H1 (cell line): ENCODE data around the gene TBC1D3I. TPM values are rescaled to one million over a fixed set of nuclear protein-coding genes. Genes with fewer than 3 reads are reported as not detected.

Experiments
- CTCF ChIA-PET: fragments of 300-600 bp; sonication (Branson Sonifier 250); formaldehyde crosslinking; loops from one replicate; lab custom pipeline; 2021; ENCODE audit not compliant: partially characterized antibody; lab: Charles Lee
- POLR2A ChIA-PET: fragments of 300-600 bp; sonication (Branson Sonifier 250); formaldehyde crosslinking; loops from one replicate; lab custom pipeline; 2021; ENCODE audit warnings: inconsistent platforms; ENCODE audit not compliant: partially characterized antibody; lab: Charles Lee
- DNase-seq, 2 experiments: peaks; one replicate each; pipeline versions ENCODE4 v3.0.0 to v3.0.0-alpha.2; 2010 to 2022; ENCODE audit warnings: low spot score in 2 of 2, low read depth in 1 of 2, mixed read lengths in 1 of 2
- FAIRE-seq: peaks from 2 replicates; lab custom pipeline; 2011; peaks lifted over from hg19 to GRCh38; lab: Jason Lieb, UNC
- H2AFZ ChIP-seq: 2 replicates; pipeline ENCODE4 v1.8.1; 2012; ENCODE audit warnings: low read length, inconsistent platforms
- H2AK5ac ChIP-seq: 2 replicates; pipeline ENCODE4 v1.6.1; 2013; ENCODE audit warnings: low read depth, low read length
- H2BK120ac ChIP-seq: replicated peaks from 2 replicates; pipeline ENCODE3; 2013; ENCODE audit warnings: low read depth, low read length, inconsistent platforms
- H2BK12ac ChIP-seq: 2 replicates; pipeline ENCODE4 v1.6.1; 2013; ENCODE audit warnings: low read depth, low read length
- H2BK15ac ChIP-seq: 2 replicates; pipeline ENCODE4 v1.6.1; 2013; ENCODE audit warnings: low read length
- H2BK20ac ChIP-seq: 2 replicates; pipeline ENCODE4 v1.6.1; 2013; ENCODE audit warnings: low read length
- H2BK5ac ChIP-seq: 2 replicates; pipeline ENCODE4 v1.6.1; 2013; ENCODE audit warnings: low read depth, low read length
- H3K14ac ChIP-seq: 2 replicates; pipeline ENCODE4 v1.6.1; 2013; ENCODE audit warnings: inconsistent platforms; ENCODE audit not compliant: insufficient read length
- H3K18ac ChIP-seq: 2 replicates; pipeline ENCODE4 v1.6.1; 2013; ENCODE audit warnings: low read length; ENCODE audit errors: extremely low read depth
- H3K23ac ChIP-seq: 2 replicates; pipeline ENCODE4 v1.6.1; 2013; ENCODE audit warnings: inconsistent platforms; ENCODE audit not compliant: insufficient read length
- H3K23me2 ChIP-seq: 2 replicates; pipeline ENCODE4 v1.6.1; 2013; ENCODE audit warnings: low read depth, low read length
- H3K27ac ChIP-seq: 2 replicates; pipeline ENCODE4 v1.6.1; 2011; ENCODE audit warnings: low read depth, low read length, inconsistent platforms
- H3K27me3 ChIP-seq, 4 experiments: replicated peaks in 1 of 4; 1 replicate in 1 of 4; 2 replicates in 3 of 4; pipeline versions ENCODE4 v1.6.1 to v1.8.1; 2011 to 2013; ENCODE audit warnings: low read length in 3 of 4, mild to moderate bottlenecking in 3 of 4, inconsistent platforms in 2 of 4, mixed read lengths in 2 of 4, moderate library complexity in 1 of 4; ENCODE audit not compliant: control insufficient read depth in 3 of 4, insufficient read depth in 3 of 4; ENCODE audit errors: extremely low read depth in 1 of 4
- H3K36me3 ChIP-seq, 4 experiments: 2 replicates each; pipeline versions ENCODE4 v1.6.1 to v1.8.1; 2011 to 2013; ENCODE audit warnings: mild to moderate bottlenecking in 4 of 4, low read length in 3 of 4, moderate library complexity in 2 of 4, control low read depth in 1 of 4, inconsistent platforms in 1 of 4; ENCODE audit not compliant: insufficient read depth in 4 of 4, control insufficient read depth in 2 of 4
- H3K4ac ChIP-seq: replicated peaks from 2 replicates; pipeline ENCODE3; 2013; ENCODE audit warnings: low read length, low read depth, mixed read lengths, inconsistent platforms; ENCODE audit not compliant: insufficient read length
- H3K4me1 ChIP-seq, 4 experiments: replicated peaks in 1 of 4; 1 replicate in 1 of 4; 2 replicates in 3 of 4; pipeline versions ENCODE4 v1.6.1 to v1.8.1; 2011 to 2013; ENCODE audit warnings: low read length in 3 of 4, inconsistent platforms in 2 of 4, mixed read lengths in 1 of 4; ENCODE audit not compliant: insufficient read depth in 4 of 4, control insufficient read depth in 3 of 4
- H3K4me2 ChIP-seq, 2 experiments: 2 replicates each; pipeline versions ENCODE4 v1.6.1 to v1.8.1; 2011 to 2013; ENCODE audit warnings: low read depth in 2 of 2, low read length in 2 of 2, control low read depth in 1 of 2, inconsistent platforms in 1 of 2, mild to moderate bottlenecking in 1 of 2; ENCODE audit not compliant: insufficient read depth in 1 of 2
- H3K4me3 ChIP-seq, 4 experiments: fragments of 200-600, 300-600 bp in 1 of 4; sonication (generic), shearing (Covaris generic), sonication (Bioruptor Twin) in 1 of 4; 2 replicates each; pipeline versions ENCODE4 v1.5.1 to v1.8.1; 2011 to 2016; ENCODE audit warnings: low read length in 4 of 4, low read depth in 3 of 4, control low read depth in 2 of 4, inconsistent platforms in 2 of 4, mild to moderate bottlenecking in 2 of 4, mixed read lengths in 1 of 4, moderate library complexity in 1 of 4; ENCODE audit not compliant: insufficient read depth in 2 of 4; ENCODE audit errors: extremely low read depth in 1 of 4
- H3K56ac ChIP-seq: replicated peaks from 2 replicates; pipeline ENCODE3; 2013; ENCODE audit warnings: low read depth, mild to moderate bottlenecking, mixed read lengths, low read length, inconsistent platforms; ENCODE audit not compliant: insufficient read length
- H3K79me1 ChIP-seq: 2 replicates; pipeline ENCODE4 v1.6.1; 2013; ENCODE audit warnings: low read depth, low read length, control low read depth
- H3K79me2 ChIP-seq, 2 experiments: 2 replicates each; pipeline versions ENCODE4 v1.6.1 to v1.8.1; 2012 to 2013; ENCODE audit warnings: low read length in 2 of 2, mild to moderate bottlenecking in 2 of 2, inconsistent platforms in 1 of 2; ENCODE audit not compliant: insufficient read depth in 2 of 2, control insufficient read depth in 1 of 2
- H3K9ac ChIP-seq, 4 experiments: replicated peaks in 1 of 4; 1 replicate in 1 of 4; 2 replicates in 3 of 4; pipeline versions ENCODE4 v1.6.1 to v1.8.1; 2011 to 2013; ENCODE audit warnings: low read depth in 3 of 4, low read length in 3 of 4, control low read depth in 2 of 4, mild to moderate bottlenecking in 2 of 4, moderate library complexity in 2 of 4, inconsistent platforms in 1 of 4; ENCODE audit errors: extremely low read depth in 1 of 4
- H3K9me3 ChIP-seq, 2 experiments: 2 replicates each; pipeline versions ENCODE4 v1.6.1 to v1.8.1; 2012 to 2013; ENCODE audit warnings: mild to moderate bottlenecking in 2 of 2, moderate library complexity in 2 of 2, control low read depth in 1 of 2, inconsistent platforms in 1 of 2, low read depth in 1 of 2, low read length in 1 of 2, mixed read lengths in 1 of 2; ENCODE audit not compliant: insufficient read depth in 2 of 2
- H4K20me1 ChIP-seq, 2 experiments: replicated peaks in 1 of 2; 2 replicates each; pipeline versions ENCODE3 to v1.8.1; 2011 to 2013; ENCODE audit warnings: inconsistent platforms in 2 of 2, low read length in 2 of 2, mild to moderate bottlenecking in 1 of 2; ENCODE audit not compliant: insufficient read depth in 2 of 2, control insufficient read depth in 1 of 2
- H4K5ac ChIP-seq: 2 replicates; pipeline ENCODE4 v1.6.1; 2013; ENCODE audit warnings: low read length, low read depth, mixed read lengths, inconsistent platforms; ENCODE audit not compliant: insufficient read length
- H4K8ac ChIP-seq: 2 replicates; pipeline ENCODE4 v1.8.0; 2013; ENCODE audit warnings: mild to moderate bottlenecking, moderate library complexity, low read length, inconsistent platforms; ENCODE audit not compliant: insufficient read depth; ENCODE audit errors: extremely low read depth
- H4K91ac ChIP-seq: replicated peaks from 2 replicates; pipeline ENCODE3; 2013; ENCODE audit warnings: low read length, mixed read lengths, inconsistent platforms; ENCODE audit not compliant: insufficient read length
- CBX8 ChIP-seq: fragments of 300-800, 300-1000 bp; sonication (generic); IDR thresholded peaks from 2 replicates; pipeline ENCODE4 v1.7.1; 2016; ENCODE audit warnings: low read depth, low read length, borderline replicate concordance
- CHD1 ChIP-seq: IDR thresholded peaks from 2 replicates; pipeline ENCODE4 v1.6.1; 2012; ENCODE audit warnings: low read depth, low read length, improper control_type of control experiment
- CTBP2 ChIP-seq: IDR thresholded peaks from 2 replicates; pipeline ENCODE4 v1.7.0; 2011; ENCODE audit warnings: borderline replicate concordance, mild to moderate bottlenecking, moderate library complexity, mixed read lengths, low read length; ENCODE audit not compliant: insufficient read depth, insufficient read length
- GABPA ChIP-seq: IDR thresholded peaks from 2 replicates; pipeline ENCODE4 v1.6.1; 2011; ENCODE audit warnings: mild to moderate bottlenecking, low read length, moderate library complexity, borderline replicate concordance; ENCODE audit not compliant: insufficient read depth
- HDAC2 ChIP-seq, 2 experiments: fragments of 300-600 bp in 1 of 2; sonication (generic) in 1 of 2; IDR thresholded peaks; 2 replicates each; pipeline ENCODE4 v1.6.1; 2011 to 2012; ENCODE audit warnings: low read depth in 2 of 2, low read length in 2 of 2, mild to moderate bottlenecking in 2 of 2, moderate library complexity in 2 of 2, borderline replicate concordance in 1 of 2, inconsistent platforms in 1 of 2
- KDM4A ChIP-seq: IDR thresholded peaks from one replicate; pipeline ENCODE4 v1.7.1; 2012; ENCODE audit warnings: low read depth, mild to moderate bottlenecking, moderate library complexity, low read length, inconsistent platforms; ENCODE audit not compliant: severe bottlenecking
- KDM5A ChIP-seq: fragments of 200-600 bp; IDR thresholded peaks from 2 replicates; pipeline ENCODE4 v1.7.1; 2012; ENCODE audit warnings: mild to moderate bottlenecking, low read length, inconsistent platforms, mixed read lengths
- NRF1 ChIP-seq: IDR thresholded peaks from 2 replicates; pipeline ENCODE4 v1.6.1; 2011; ENCODE audit warnings: mild to moderate bottlenecking, low read depth, low read length, improper control_type of control experiment
- RAD21 ChIP-seq, 2 experiments: IDR thresholded peaks in 1 of 2; conservative IDR thresholded peaks in 1 of 2; 2 replicates each; pipeline ENCODE4 v1.6.1; 2011; ENCODE audit warnings: low read depth in 2 of 2, low read length in 2 of 2, improper control_type of control experiment in 1 of 2, inconsistent platforms in 1 of 2, mild to moderate bottlenecking in 1 of 2, moderate library complexity in 1 of 2
- RBBP5 ChIP-seq: IDR thresholded peaks from 2 replicates; pipeline ENCODE4 v1.7.1; 2012; ENCODE audit warnings: low read depth, mild to moderate bottlenecking, inconsistent platforms, low read length, moderate library complexity, borderline replicate concordance
- RNF2 ChIP-seq: fragments of 200-900, 300-1000 bp; sonication (generic); IDR thresholded peaks from 2 replicates; pipeline ENCODE4 v1.7.1; 2016; ENCODE audit warnings: borderline replicate concordance, low read depth, mild to moderate bottlenecking, antibody characterized with exemption, low read length; ENCODE audit not compliant: poor library complexity, severe bottlenecking; ENCODE audit errors: missing control alignments
- SP2 ChIP-seq: IDR thresholded peaks from 2 replicates; pipeline ENCODE4 v1.6.1; 2012; ENCODE audit warnings: mild to moderate bottlenecking, low read length, inconsistent platforms
- polyA plus RNA-seq, 7 experiments: library from polyadenylated mRNA; depleted of rRNA in 3 of 7; stranded (reverse) in 5 of 7; unstranded in 2 of 7; fragments of >200 nt in 5 of 7; fragments of 200-250 nt in 2 of 7; gene quantifications; 1 replicate in 5 of 7; 2 replicates in 1 of 7; 4 replicates in 1 of 7; pipeline versions ENCODE4 v1.2.1 to v1.2.3, GENCODE V29; 2011 to 2013; ENCODE audit warnings: missing spikeins in 2 of 7, mixed read lengths in 2 of 7
- total RNA-seq: library from RNA; stranded (reverse); fragmentation: NEBNext Ultra II Directional; extraction: Animal tissue kit (Norgen Biotek cat#: 25700); gene quantifications from 2 replicates; pipeline ENCODE4 v1.2.1, GENCODE V29; 2021

The TBC1D3I gene
- total and polyA plus RNA-seq, 2 of the 8 experiments (the other 6 are each of a cell fraction or from before 2014, with no cell fraction given) = 2.3 TPM; not detected in 1

- Histone ChIP-seq H2BK15ac (no peak overlapping the region), H3K36me3 (no peaks in the 10 kb centered on the region), H3K4me1 (no peaks in the 10 kb centered on the region), H2BK5ac (no peak overlapping the region), H2BK12ac (no peak overlapping the region), H3K18ac (no peak overlapping the region), H3K9me3 (no peaks in the 10 kb centered on the region), H3K23ac (no peak overlapping the region), H3K4me2 (no peak overlapping the region), H3K14ac (no peak overlapping the region), H4K8ac (no peak overlapping the region), H2AK5ac (no peak overlapping the region), H3K9ac (no peak overlapping the region), H3K27me3 (no peaks in the 10 kb centered on the region), H4K20me1 (no peaks in the 10 kb centered on the region), H3K4me3 (no peak overlapping the region), H3K56ac (no peak overlapping the region), H3K4ac (no peak overlapping the region), H3K23me2 (no peaks in the 10 kb centered on the region), H2BK20ac (no peak overlapping the region), H4K91ac (no peak overlapping the region), H2BK120ac (no peak overlapping the region), H4K5ac (no peak overlapping the region), H3K27ac (no peak overlapping the region), H3K79me2 (no peaks in the 10 kb centered on the region), H3K79me1 (no peaks in the 10 kb centered on the region), H2AFZ (no peak overlapping the region)
- ChIA-PET CTCF (interaction anchor here (1.1 kb wide), 1 partner anchor 81 kb away, joined by 3 read pairs; no protein-coding TSS in a partner anchor), POLR2A (no interaction called here)
- TF ChIP-seq CBX8 = no peak
- TF ChIP-seq CTBP2 = no peak
- no peak for TF ChIP-seq NRF1
- TF ChIP-seq RNF2 = no peak
- TF ChIP-seq CHD1 = no peak
- no peak for TF ChIP-seq RBBP5
- TF ChIP-seq RAD21 (IDR thresholded peaks at IDR 0.05 in 1 of 2, conservative IDR thresholded peaks at IDR 0.05 in 1 of 2; ENCODE audit: low read depth in 2 of 2, low read length in 2 of 2) = no peak
- TF ChIP-seq HDAC2 (IDR thresholded peaks at IDR 0.05; ENCODE audit: borderline replicate concordance in 1 of 2, low read depth in 2 of 2, low read length in 2 of 2) = no peak
- no peak for TF ChIP-seq SP2
- no peak for TF ChIP-seq KDM5A
- TF ChIP-seq KDM4A = no peak
- no peak for TF ChIP-seq GABPA
- FAIRE-seq = no peak
- no peak for DNase-seq
Observed at GRCh38 chr17:36209575-36209974, 54.8 kb downstream of the TBC1D3I start.
